ENCODE results near the gene MTNR1A.

Gene MTNR1A

GRCh38 chr4:186554914-186555827 lies at the start of gene MTNR1A:
Gene MTNR1A, minus strand, starts transcription at chr4:186555567. Its CDS starts 202 bp downstream, at chr4:186555365.
- no peaks in the 10 kb centered on the region; the same call in 1 of the 2 replicates for H3K27me3 ChIP-seq (ENCODE audit: control insufficient read depth, insufficient read depth, low read length)
- DNase-seq (ENCODE audit: low read depth, low spot score): no peak
- H3K36me3 ChIP-seq (ENCODE audit: control insufficient read depth, insufficient read depth, low read length): no peaks in the 10 kb centered on the region
- peak within 1 kb of the TSS; percentile 67 for H3K4me3 ChIP-seq (ENCODE audit: low read length)
- no CpG with 5 or more reads among the region's 91 CpGs for WGBS (ENCODE audit: insufficient coverage, insufficient read length)
- H3K4me1 ChIP-seq (ENCODE audit: control insufficient read depth, insufficient read depth, low read length): no peaks in the 10 kb centered on the region
- no peak within 1 kb of the TSS for H3K27ac ChIP-seq (ENCODE audit: low read length)
- no peaks in the 10 kb centered on the region for H3K9me3 ChIP-seq (ENCODE audit: control insufficient read depth, insufficient read depth, low read length)

- Histone ChIP-seq H3K27me3 (ENCODE audit: control insufficient read depth, insufficient read depth, low read length) (no peaks in the 10 kb centered on the region), H3K27ac (ENCODE audit: low read length) (no peak overlapping the region), H3K36me3 (ENCODE audit: control insufficient read depth, insufficient read depth, low read length) (peaks cover 34% of the 10 kb centered on the region), H3K9me3 (ENCODE audit: control insufficient read depth, insufficient read depth, low read length) (no peaks in the 10 kb centered on the region), H3K4me1 (ENCODE audit: control insufficient read depth, insufficient read depth, low read length) (no peaks in the 10 kb centered on the region), H3K4me3 (ENCODE audit: low read length) (no peak overlapping the region)
- WGBS (ENCODE audit: insufficient coverage, insufficient read length): 80% methylated on average over 2 of the region's 7 CpGs
- DNase-seq (ENCODE audit: low read depth, low spot score): no peak
Measured at GRCh38 chr4:186604124-186604807, 48.9 kb upstream of the MTNR1A start.

GRCh38 chr4:186602978-186603377 lies 47.6 kb upstream of the MTNR1A start:
- no peak overlapping the region for H3K27ac ChIP-seq (ENCODE audit: low read length)
- DNase-seq (ENCODE audit: low read depth, low spot score): no peak
- peaks cover 34% of the 10 kb centered on the region for H3K36me3 ChIP-seq (ENCODE audit: control insufficient read depth, insufficient read depth, low read length)
- no peaks in the 10 kb centered on the region for H3K9me3 ChIP-seq (ENCODE audit: control insufficient read depth, insufficient read depth, low read length)
- no CpG with 5 or more reads among the region's 9 CpGs for WGBS (ENCODE audit: insufficient coverage, insufficient read length)
- H3K4me1 ChIP-seq (ENCODE audit: control insufficient read depth, insufficient read depth, low read length): no peaks in the 10 kb centered on the region
- H3K27me3 ChIP-seq (ENCODE audit: control insufficient read depth, insufficient read depth, low read length): no peaks in the 10 kb centered on the region
- no peak overlapping the region for H3K4me3 ChIP-seq (ENCODE audit: low read length)

GRCh38 chr4:186599483-186599882 lies 44.1 kb upstream of the MTNR1A start:
- H3K27ac ChIP-seq (ENCODE audit: low read length): no peak overlapping the region
- DNase-seq (ENCODE audit: low read depth, low spot score): no peak
- H3K36me3 ChIP-seq (ENCODE audit: control insufficient read depth, insufficient read depth, low read length): peaks cover 33% of the 10 kb centered on the region
- no peak overlapping the region for H3K4me3 ChIP-seq (ENCODE audit: low read length)
- H3K4me1 ChIP-seq (ENCODE audit: control insufficient read depth, insufficient read depth, low read length): no peaks in the 10 kb centered on the region
- H3K27me3 ChIP-seq (ENCODE audit: control insufficient read depth, insufficient read depth, low read length): no peaks in the 10 kb centered on the region
- H3K9me3 ChIP-seq (ENCODE audit: control insufficient read depth, insufficient read depth, low read length): no peaks in the 10 kb centered on the region
- no CpG with 5 or more reads among the region's 10 CpGs for WGBS (ENCODE audit: insufficient coverage, insufficient read length)

GRCh38 chr4:186598686-186599085 lies 43.3 kb upstream of the MTNR1A start:
- H3K27me3 ChIP-seq (ENCODE audit: control insufficient read depth, insufficient read depth, low read length): no peaks in the 10 kb centered on the region
- H3K36me3 ChIP-seq (ENCODE audit: control insufficient read depth, insufficient read depth, low read length): peaks cover 29% of the 10 kb centered on the region
- H3K4me3 ChIP-seq (ENCODE audit: low read length): no peak overlapping the region
- H3K27ac ChIP-seq (ENCODE audit: low read length): no peak overlapping the region
- no CpG with 5 or more reads among the region's 7 CpGs for WGBS (ENCODE audit: insufficient coverage, insufficient read length)
- DNase-seq (ENCODE audit: low read depth, low spot score): no peak
- H3K9me3 ChIP-seq (ENCODE audit: control insufficient read depth, insufficient read depth, low read length): no peaks in the 10 kb centered on the region
- H3K4me1 ChIP-seq (ENCODE audit: control insufficient read depth, insufficient read depth, low read length): no peaks in the 10 kb centered on the region

GRCh38 chr4:186596850-186597390 lies 41.6 kb upstream of the MTNR1A start:
- Histone ChIP-seq H3K4me3 (ENCODE audit: low read length) (no peak overlapping the region), H3K36me3 (ENCODE audit: control insufficient read depth, insufficient read depth, low read length) (peaks cover 16% of the 10 kb centered on the region; the same call in 1 of the 2 replicates), H3K9me3 (ENCODE audit: control insufficient read depth, insufficient read depth, low read length) (no peaks in the 10 kb centered on the region), H3K27me3 (ENCODE audit: control insufficient read depth, insufficient read depth, low read length) (no peaks in the 10 kb centered on the region), H3K27ac (ENCODE audit: low read length) (no peak overlapping the region), H3K4me1 (ENCODE audit: control insufficient read depth, insufficient read depth, low read length) (no peaks in the 10 kb centered on the region)
- WGBS (ENCODE audit: insufficient coverage, insufficient read length): 100% methylated on average over 3 of the region's 23 CpGs
- no peak for DNase-seq (ENCODE audit: low read depth, low spot score)

GRCh38 chr4:186596346-186596745 lies 41.0 kb upstream of the MTNR1A start:
- Histone ChIP-seq H3K4me1 (ENCODE audit: control insufficient read depth, insufficient read depth, low read length) (no peaks in the 10 kb centered on the region), H3K27ac (ENCODE audit: low read length) (no peak overlapping the region), H3K27me3 (ENCODE audit: control insufficient read depth, insufficient read depth, low read length) (no peaks in the 10 kb centered on the region), H3K9me3 (ENCODE audit: control insufficient read depth, insufficient read depth, low read length) (no peaks in the 10 kb centered on the region), H3K36me3 (ENCODE audit: control insufficient read depth, insufficient read depth, low read length) (peaks cover 16% of the 10 kb centered on the region; the same call in 1 of the 2 replicates), H3K4me3 (ENCODE audit: low read length) (no peak overlapping the region)
- no CpG with 5 or more reads among the region's 12 CpGs for WGBS (ENCODE audit: insufficient coverage, insufficient read length)
- no peak for DNase-seq (ENCODE audit: low read depth, low spot score)

GRCh38 chr4:186593587-186593973 lies 38.2 kb upstream of the MTNR1A start:
- no peak for DNase-seq (ENCODE audit: low read depth, low spot score)
- Histone ChIP-seq H3K4me3 (ENCODE audit: low read length) (no peak overlapping the region), H3K9me3 (ENCODE audit: control insufficient read depth, insufficient read depth, low read length) (no peaks in the 10 kb centered on the region), H3K36me3 (ENCODE audit: control insufficient read depth, insufficient read depth, low read length) (peaks cover 6% of the 10 kb centered on the region; the same call in 1 of the 2 replicates), H3K27ac (ENCODE audit: low read length) (no peak overlapping the region), H3K4me1 (ENCODE audit: control insufficient read depth, insufficient read depth, low read length) (no peaks in the 10 kb centered on the region), H3K27me3 (ENCODE audit: control insufficient read depth, insufficient read depth, low read length) (no peaks in the 10 kb centered on the region)
- no CpG with 5 or more reads among the region's 7 CpGs for WGBS (ENCODE audit: insufficient coverage, insufficient read length)

GRCh38 chr4:186592966-186593586 lies 37.7 kb upstream of the MTNR1A start:
- no peak overlapping the region for H3K27ac ChIP-seq (ENCODE audit: low read length)
- H3K9me3 ChIP-seq (ENCODE audit: control insufficient read depth, insufficient read depth, low read length): no peaks in the 10 kb centered on the region
- H3K4me1 ChIP-seq (ENCODE audit: control insufficient read depth, insufficient read depth, low read length): no peaks in the 10 kb centered on the region
- no CpG with 5 or more reads among the region's 13 CpGs for WGBS (ENCODE audit: insufficient coverage, insufficient read length)
- no peak overlapping the region for H3K4me3 ChIP-seq (ENCODE audit: low read length)
- H3K27me3 ChIP-seq (ENCODE audit: control insufficient read depth, insufficient read depth, low read length): no peaks in the 10 kb centered on the region
- H3K36me3 ChIP-seq (ENCODE audit: control insufficient read depth, insufficient read depth, low read length): peaks cover 10% of the 10 kb centered on the region; the same call in 1 of the 2 replicates
- no peak for DNase-seq (ENCODE audit: low read depth, low spot score)

GRCh38 chr4:186592445-186592844 lies 37.1 kb upstream of the MTNR1A start:
- Histone ChIP-seq H3K4me3 (ENCODE audit: low read length) (no peak overlapping the region), H3K9me3 (ENCODE audit: control insufficient read depth, insufficient read depth, low read length) (no peaks in the 10 kb centered on the region), H3K4me1 (ENCODE audit: control insufficient read depth, insufficient read depth, low read length) (no peaks in the 10 kb centered on the region), H3K27me3 (ENCODE audit: control insufficient read depth, insufficient read depth, low read length) (no peaks in the 10 kb centered on the region), H3K27ac (ENCODE audit: low read length) (no peak overlapping the region), H3K36me3 (ENCODE audit: control insufficient read depth, insufficient read depth, low read length) (peaks cover 10% of the 10 kb centered on the region; the same call in 1 of the 2 replicates)
- WGBS (ENCODE audit: insufficient coverage, insufficient read length): no CpG with 5 or more reads among the region's 8 CpGs
- DNase-seq (ENCODE audit: low read depth, low spot score): no peak

Measured in iPS DF 6.9 (cell line).